ENCODE measurements around the gene KMT2C.

The KMT2C gene

DNA sequence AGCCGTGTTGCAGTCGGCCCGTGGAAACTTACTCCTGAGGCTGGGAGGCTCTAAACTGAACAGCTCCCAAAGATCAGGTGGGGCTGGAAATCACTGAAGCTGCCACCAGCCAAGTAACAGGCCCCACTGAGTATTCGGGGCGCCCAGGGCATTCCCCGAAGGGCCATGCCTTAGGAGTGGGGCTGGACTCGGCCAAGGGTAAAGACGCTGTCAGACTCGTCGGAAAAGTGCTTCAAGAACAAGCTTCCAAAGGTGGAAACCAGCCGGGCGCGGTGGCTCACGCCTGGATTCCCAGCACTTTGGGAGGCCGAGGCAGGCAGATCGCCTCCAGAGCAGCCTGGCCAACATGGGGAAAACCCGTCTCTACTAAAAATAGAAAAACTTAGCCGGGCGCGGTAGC, 307.6 kb downstream of the KMT2C start:
- Histone ChIP-seq H3K4me3 (ENCODE audit: extremely low read depth, insufficient read depth, low read length, poor library complexity, severe bottlenecking) (no peak overlapping the region), H3K27ac (ENCODE audit: low read depth, low read length, severe bottlenecking) (no peak overlapping the region), H3K4me1 (ENCODE audit: control insufficient read depth, insufficient read depth, low read length, poor library complexity, severe bottlenecking) (no peaks in the 10 kb centered on the region), H3K36me3 (ENCODE audit: control insufficient read depth, insufficient read depth, low read length) (peaks cover 81% of the 10 kb centered on the region), H3K9me3 (ENCODE audit: control insufficient read depth, low read length) (peaks cover 12% of the 10 kb centered on the region)
- 94 to 95% methylated on average over 20 of the region's 20 CpGs for WGBS, 2 experiments (ENCODE audit: insufficient coverage in 2 of 2)

DNA sequence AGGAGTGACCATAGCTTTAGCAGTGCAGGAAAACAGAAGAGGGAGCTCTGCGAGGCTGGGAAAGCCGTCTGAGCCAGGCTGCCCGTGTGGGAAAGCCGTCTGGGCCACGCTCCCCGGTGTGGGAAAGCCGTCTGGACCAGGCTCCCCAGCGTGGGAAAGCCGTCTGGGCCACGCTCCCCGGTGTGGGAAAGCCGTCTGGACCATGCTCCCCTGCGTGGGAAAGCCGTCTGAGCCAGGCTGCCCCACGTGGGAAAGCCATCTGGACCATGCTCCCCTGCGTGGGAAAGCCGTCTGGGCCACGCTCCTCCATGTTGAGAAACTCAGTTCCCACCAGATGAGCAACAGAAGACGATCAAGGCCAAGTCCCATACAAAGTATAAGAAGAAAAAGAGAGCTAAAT, 308.6 kb downstream of the KMT2C start:
- Histone ChIP-seq H3K4me3 (ENCODE audit: extremely low read depth, insufficient read depth, low read length, poor library complexity, severe bottlenecking) (no peak overlapping the region), H3K4me1 (ENCODE audit: control insufficient read depth, insufficient read depth, low read length, poor library complexity, severe bottlenecking) (no peaks in the 10 kb centered on the region), H3K27ac (ENCODE audit: low read depth, low read length, severe bottlenecking) (no peak overlapping the region), H3K9me3 (ENCODE audit: control insufficient read depth, low read length) (peaks cover 12% of the 10 kb centered on the region), H3K36me3 (ENCODE audit: control insufficient read depth, insufficient read depth, low read length) (peaks cover 78% of the 10 kb centered on the region)
- WGBS, 2 experiments (ENCODE audit: insufficient coverage in 2 of 2): 93 to 96% methylated on average over 15 to 18 of the region's 19 CpGs

DNA sequence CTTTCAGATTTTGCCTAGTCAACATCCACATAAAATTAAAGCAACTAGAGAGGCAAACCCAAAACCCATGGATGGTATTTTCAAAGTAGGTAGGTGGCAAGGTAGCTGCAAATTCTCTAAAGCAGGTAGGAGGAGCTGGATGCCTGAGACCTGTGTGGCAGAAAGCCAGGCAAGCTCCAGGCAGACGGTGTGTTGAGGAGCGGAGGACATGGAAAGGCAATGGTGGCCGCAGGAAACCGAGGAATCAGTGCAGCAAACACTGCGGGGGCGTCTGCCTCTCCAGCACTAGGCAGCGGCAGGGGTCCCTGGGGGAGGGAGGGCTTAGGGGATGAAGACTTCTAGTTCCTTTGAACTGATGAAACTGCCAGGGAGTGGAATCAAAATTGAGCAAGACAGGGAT, 309.1 kb downstream of the KMT2C start:
- Histone ChIP-seq H3K4me3 (ENCODE audit: extremely low read depth, insufficient read depth, low read length, poor library complexity, severe bottlenecking) (no peak overlapping the region), H3K4me1 (ENCODE audit: control insufficient read depth, insufficient read depth, low read length, poor library complexity, severe bottlenecking) (no peaks in the 10 kb centered on the region), H3K27ac (ENCODE audit: low read depth, low read length, severe bottlenecking) (no peak overlapping the region), H3K9me3 (ENCODE audit: control insufficient read depth, low read length) (peaks cover 12% of the 10 kb centered on the region), H3K36me3 (ENCODE audit: control insufficient read depth, insufficient read depth, low read length) (peaks cover 79% of the 10 kb centered on the region)
- 89 to 95% methylated on average over 6 to 7 of the region's 7 CpGs for WGBS, 2 experiments (ENCODE audit: insufficient coverage in 2 of 2)

DNA sequence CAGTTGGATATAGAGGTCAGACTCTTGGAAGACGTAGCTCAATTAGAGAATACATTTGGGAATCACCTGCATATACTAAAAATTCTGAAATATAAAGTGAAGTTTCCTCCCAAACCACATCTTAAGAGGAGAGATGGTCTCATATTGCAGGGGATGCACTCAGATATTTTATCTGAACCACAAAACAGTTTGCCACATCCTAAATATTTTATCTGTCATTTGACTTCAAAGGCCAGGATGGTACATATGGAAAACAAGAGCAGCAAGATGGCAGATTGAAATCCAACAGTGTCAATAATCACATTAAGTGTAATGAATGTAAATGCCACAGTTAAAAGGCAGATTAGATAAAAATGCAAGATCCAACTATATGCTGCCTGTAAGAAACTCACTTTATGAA, 313.3 kb downstream of the KMT2C start:
- peaks cover 12% of the 10 kb centered on the region for H3K9me3 ChIP-seq (ENCODE audit: control insufficient read depth, low read length)
- no peak overlapping the region for H3K27ac ChIP-seq (ENCODE audit: low read depth, low read length, severe bottlenecking)
- no CpG with 5 or more reads among the region's 1 CpG for WGBS, 2 experiments (ENCODE audit: insufficient coverage in 2 of 2)
- no peaks in the 10 kb centered on the region for H3K4me1 ChIP-seq (ENCODE audit: control insufficient read depth, insufficient read depth, low read length, poor library complexity, severe bottlenecking)
- peaks cover 84% of the 10 kb centered on the region for H3K36me3 ChIP-seq (ENCODE audit: control insufficient read depth, insufficient read depth, low read length)
- H3K4me3 ChIP-seq (ENCODE audit: extremely low read depth, insufficient read depth, low read length, poor library complexity, severe bottlenecking): no peak overlapping the region

DNA sequence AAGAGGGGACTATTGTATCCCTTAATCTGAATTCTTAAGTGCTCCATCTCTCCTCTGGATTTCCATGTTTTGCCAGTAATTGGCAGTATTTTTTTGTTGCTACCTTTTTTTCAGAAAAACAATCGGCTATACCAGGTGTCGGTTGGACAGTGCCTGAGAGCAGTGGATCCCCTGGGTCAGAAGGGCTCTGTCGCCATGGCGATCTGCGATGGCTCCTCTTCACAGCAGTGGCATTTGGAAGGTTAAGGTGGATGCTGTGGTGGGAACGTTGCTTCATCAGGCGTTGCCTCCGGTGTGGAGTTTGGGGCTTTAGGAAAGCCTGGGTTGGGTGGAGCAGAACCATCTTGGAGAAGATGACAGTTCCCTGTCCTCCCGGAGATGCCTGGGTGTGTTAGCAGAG, 314.4 kb downstream of the KMT2C start:
- Histone ChIP-seq H3K4me3 (ENCODE audit: extremely low read depth, insufficient read depth, low read length, poor library complexity, severe bottlenecking) (no peak overlapping the region), H3K4me1 (ENCODE audit: control insufficient read depth, insufficient read depth, low read length, poor library complexity, severe bottlenecking) (no peaks in the 10 kb centered on the region), H3K27ac (ENCODE audit: low read depth, low read length, severe bottlenecking) (no peak overlapping the region), H3K36me3 (ENCODE audit: control insufficient read depth, insufficient read depth, low read length) (peaks cover 86% of the 10 kb centered on the region), H3K9me3 (ENCODE audit: control insufficient read depth, low read length) (peaks cover 11% of the 10 kb centered on the region)
- WGBS, 2 experiments (ENCODE audit: insufficient coverage in 2 of 2): 95 to 100% methylated on average over 6 of the region's 9 CpGs

DNA sequence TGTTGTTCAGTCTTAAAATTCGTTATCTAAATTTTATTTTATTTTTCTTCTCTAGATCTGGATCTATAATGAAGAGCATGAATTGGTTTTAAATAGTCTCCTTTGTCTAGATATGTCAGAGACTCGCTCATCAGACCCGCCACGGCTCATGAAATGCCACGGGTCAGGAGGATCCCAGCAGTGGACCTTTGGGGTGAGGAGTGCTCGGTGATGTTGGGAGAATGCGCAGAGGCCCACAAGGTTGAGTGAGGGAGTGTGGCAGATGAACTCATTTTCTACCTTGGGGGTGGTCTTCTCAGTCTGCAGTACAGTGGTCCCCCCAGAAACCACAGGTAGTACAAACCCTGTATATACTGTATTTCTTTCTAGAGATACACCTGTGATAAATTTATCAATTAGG, 315.0 kb downstream of the KMT2C start:
- H3K4me3 ChIP-seq (ENCODE audit: extremely low read depth, insufficient read depth, low read length, poor library complexity, severe bottlenecking): no peak overlapping the region
- H3K9me3 ChIP-seq (ENCODE audit: control insufficient read depth, low read length): peaks cover 8% of the 10 kb centered on the region
- no peak overlapping the region for H3K27ac ChIP-seq (ENCODE audit: low read depth, low read length, severe bottlenecking)
- 89 to 94% methylated on average over 5 to 6 of the region's 7 CpGs for WGBS, 2 experiments (ENCODE audit: insufficient coverage in 2 of 2)
- H3K4me1 ChIP-seq (ENCODE audit: control insufficient read depth, insufficient read depth, low read length, poor library complexity, severe bottlenecking): no peaks in the 10 kb centered on the region
- peaks cover 85% of the 10 kb centered on the region for H3K36me3 ChIP-seq (ENCODE audit: control insufficient read depth, insufficient read depth, low read length)

DNA sequence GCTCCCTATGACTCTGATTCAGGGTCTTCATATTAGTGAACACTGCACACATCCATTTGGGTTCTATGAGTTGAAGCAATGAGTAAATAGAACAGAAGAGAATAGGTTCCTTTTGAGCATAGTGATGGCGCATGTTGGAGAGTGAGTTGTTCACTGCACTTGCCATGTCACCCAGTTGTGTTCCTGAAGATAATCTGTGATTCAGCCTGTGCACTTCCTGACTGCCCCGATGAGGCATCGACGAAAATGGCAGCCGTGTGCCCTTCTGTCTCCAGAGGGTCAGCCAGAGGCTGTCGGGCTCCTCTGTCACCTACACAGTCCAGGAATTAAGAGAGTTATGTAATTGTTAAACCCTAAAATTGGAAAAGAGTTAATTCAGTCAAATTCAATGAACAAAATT, 315.6 kb downstream of the KMT2C start:
- peaks cover 7% of the 10 kb centered on the region for H3K9me3 ChIP-seq (ENCODE audit: control insufficient read depth, low read length)
- peaks cover 88% of the 10 kb centered on the region for H3K36me3 ChIP-seq (ENCODE audit: control insufficient read depth, insufficient read depth, low read length)
- no peak overlapping the region for H3K27ac ChIP-seq (ENCODE audit: low read depth, low read length, severe bottlenecking)
- 100% methylated on average over 2 to 3 of the region's 6 CpGs for WGBS, 2 experiments (ENCODE audit: insufficient coverage in 2 of 2)
- no peaks in the 10 kb centered on the region for H3K4me1 ChIP-seq (ENCODE audit: control insufficient read depth, insufficient read depth, low read length, poor library complexity, severe bottlenecking)
- H3K4me3 ChIP-seq (ENCODE audit: extremely low read depth, insufficient read depth, low read length, poor library complexity, severe bottlenecking): no peak overlapping the region

DNA sequence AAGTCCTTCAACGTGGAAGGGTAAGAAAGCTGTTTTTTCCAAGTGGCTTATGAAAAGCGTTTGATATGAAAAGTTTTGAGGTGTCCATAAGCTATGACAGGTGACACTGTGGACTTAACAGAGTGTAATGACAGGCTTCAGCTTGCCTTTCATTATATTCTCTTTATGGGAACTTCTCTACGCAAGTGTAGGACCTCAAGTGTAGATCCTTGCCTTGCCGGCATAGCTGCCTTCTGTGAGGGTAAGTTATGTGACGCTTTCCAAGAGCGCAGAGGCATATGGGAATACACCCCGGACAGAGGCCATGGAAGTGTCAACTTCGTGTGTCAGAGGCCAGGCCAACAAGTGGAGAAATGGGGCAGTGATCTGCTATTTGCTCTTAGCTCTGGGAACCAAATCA, 318.4 kb downstream of the KMT2C start:
- Histone ChIP-seq H3K4me1 (ENCODE audit: control insufficient read depth, insufficient read depth, low read length, poor library complexity, severe bottlenecking) (no peaks in the 10 kb centered on the region), H3K4me3 (ENCODE audit: extremely low read depth, insufficient read depth, low read length, poor library complexity, severe bottlenecking) (no peak overlapping the region), H3K27ac (ENCODE audit: low read depth, low read length, severe bottlenecking) (no peak overlapping the region), H3K36me3 (ENCODE audit: control insufficient read depth, insufficient read depth, low read length) (peaks cover 90% of the 10 kb centered on the region), H3K9me3 (ENCODE audit: control insufficient read depth, low read length) (no peaks in the 10 kb centered on the region)
- 89 to 95% methylated on average over 7 to 8 of the region's 8 CpGs for WGBS, 2 experiments (ENCODE audit: insufficient coverage in 2 of 2)

DNA sequence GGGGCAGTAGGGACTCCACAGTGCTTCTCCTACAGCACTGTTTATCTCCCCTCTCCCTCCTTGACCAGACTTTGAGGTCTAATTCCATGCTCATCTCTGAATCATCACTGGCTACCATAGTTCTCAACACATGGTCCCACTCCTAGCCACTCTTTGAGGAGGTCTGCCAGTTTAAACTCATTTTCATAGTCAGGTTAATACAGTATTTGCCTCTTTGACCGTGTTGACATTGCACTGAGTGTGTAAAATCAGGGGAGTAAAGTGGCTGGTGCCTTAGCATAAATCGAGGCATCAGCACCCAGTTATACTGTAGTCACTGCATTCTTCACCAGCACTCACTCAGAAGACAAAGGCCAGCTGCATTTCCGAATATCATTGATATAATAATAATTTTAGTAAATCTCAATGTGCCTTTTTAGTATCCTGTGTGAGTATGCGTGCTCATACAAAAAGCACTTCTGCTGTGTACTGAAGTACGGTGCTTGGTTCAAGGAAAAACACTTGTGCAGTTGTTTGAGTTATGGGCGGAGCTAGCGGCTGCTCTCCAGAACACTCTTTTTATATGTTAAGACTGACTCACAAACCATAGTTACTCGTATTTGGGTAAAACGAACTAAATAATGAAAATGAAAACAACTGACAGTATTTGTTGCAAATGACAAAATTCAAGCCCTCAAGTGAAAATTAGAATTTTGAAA, 320.6 kb downstream of the KMT2C start:
- Histone ChIP-seq H3K4me1 (ENCODE audit: control insufficient read depth, insufficient read depth, low read length, poor library complexity, severe bottlenecking) (no peaks in the 10 kb centered on the region), H3K27ac (ENCODE audit: low read depth, low read length, severe bottlenecking) (no peak overlapping the region), H3K4me3 (ENCODE audit: extremely low read depth, insufficient read depth, low read length, poor library complexity, severe bottlenecking) (no peak overlapping the region), H3K9me3 (ENCODE audit: control insufficient read depth, low read length) (no peaks in the 10 kb centered on the region), H3K36me3 (ENCODE audit: control insufficient read depth, insufficient read depth, low read length) (peaks cover 79% of the 10 kb centered on the region)
- 86 to 91% methylated on average over 2 to 4 of the region's 9 CpGs for WGBS, 2 experiments (ENCODE audit: insufficient coverage in 2 of 2)

DNA sequence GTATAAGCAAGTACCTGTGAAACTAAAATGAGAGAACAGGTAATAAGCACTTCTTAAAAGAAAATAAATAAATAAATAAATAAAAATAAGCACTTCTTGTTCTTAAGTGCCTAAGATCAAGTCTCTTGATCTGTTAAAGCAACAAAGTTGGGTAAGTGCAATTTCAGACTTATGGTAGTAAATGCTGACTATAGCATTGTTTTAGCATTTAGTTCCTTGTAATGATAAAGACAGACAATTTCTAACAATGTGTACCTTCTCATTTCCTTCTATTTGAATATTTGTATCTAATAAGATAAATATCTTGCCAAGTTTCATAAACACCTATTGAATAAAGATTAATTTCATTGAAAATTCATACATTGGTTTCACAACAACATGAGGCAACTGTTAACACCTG, 323.0 kb downstream of the KMT2C start:
- H3K36me3 ChIP-seq (ENCODE audit: control insufficient read depth, insufficient read depth, low read length): peaks cover 59% of the 10 kb centered on the region
- H3K4me3 ChIP-seq (ENCODE audit: extremely low read depth, insufficient read depth, low read length, poor library complexity, severe bottlenecking): no peak overlapping the region

DNA sequence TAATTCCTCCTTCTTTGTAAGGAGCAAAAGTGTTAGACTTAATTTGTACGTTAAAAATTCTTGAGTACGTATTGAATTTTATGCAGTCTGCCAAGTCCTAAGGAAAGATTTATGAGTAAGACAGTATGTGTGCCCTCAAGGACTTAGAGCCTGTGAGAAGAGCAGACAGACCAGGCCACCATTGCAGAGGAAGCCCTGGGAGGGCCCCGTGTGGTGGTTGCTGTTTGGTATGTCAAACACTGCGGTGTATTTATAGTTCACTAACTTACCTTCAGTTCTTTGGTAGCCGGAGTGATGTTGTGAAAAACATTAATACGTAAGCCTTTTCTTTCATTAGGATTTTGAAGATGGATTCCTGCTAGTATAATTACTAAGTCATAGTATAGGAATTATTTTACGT, 327.4 kb downstream of the KMT2C start:
- peaks cover 33% of the 10 kb centered on the region for H3K36me3 ChIP-seq (ENCODE audit: control insufficient read depth, insufficient read depth, low read length)
- 100% methylated on average over 2 to 3 of the region's 7 CpGs for WGBS, 2 experiments (ENCODE audit: insufficient coverage in 2 of 2)

More for the DNA sequence above, 323.0 kb downstream of the KMT2C start:
- Histone ChIP-seq H3K9me3 (ENCODE audit: control insufficient read depth, low read length) (no peaks in the 10 kb centered on the region), H3K4me1 (ENCODE audit: control insufficient read depth, insufficient read depth, low read length, poor library complexity, severe bottlenecking) (no peaks in the 10 kb centered on the region), H3K27ac (ENCODE audit: low read depth, low read length, severe bottlenecking) (no peak overlapping the region)

More for the DNA sequence above, 327.4 kb downstream of the KMT2C start:
- Histone ChIP-seq H3K4me1 (ENCODE audit: control insufficient read depth, insufficient read depth, low read length, poor library complexity, severe bottlenecking) (no peaks in the 10 kb centered on the region), H3K27ac (ENCODE audit: low read depth, low read length, severe bottlenecking) (no peak overlapping the region), H3K9me3 (ENCODE audit: control insufficient read depth, low read length) (no peaks in the 10 kb centered on the region), H3K4me3 (ENCODE audit: extremely low read depth, insufficient read depth, low read length, poor library complexity, severe bottlenecking) (no peak overlapping the region)

Measured in mesodermal cell (in vitro differentiated cells).